Right lobe of liver (tissue), 4 donors: ENCODE results near the gene PML.
"Not testable (repeated sequence)": the region's sequence is repeated elsewhere in the genome, so short reads cannot be mapped to it uniquely, and the experiment has no call there.

ENCODE experiments used
- CTCF ChIP-seq, 4 donors: fragments of 200-600 bp in 3 of 4; fragments of 450-650 bp in 1 of 4; IDR thresholded peaks; one replicate each; pipeline versions ENCODE4 v1.5.1 to v1.8.0; 2016 to 2022; ENCODE audit warnings: antibody characterized with exemption in 4 of 4, mild to moderate bottlenecking in 2 of 4
- POLR2A ChIP-seq: fragments of 450-650 bp; IDR thresholded peaks from one replicate; pipeline ENCODE4 v1.6.1; 2017; ENCODE audit warnings: antibody characterized with exemption, mild to moderate bottlenecking
- donor health status: DM: no; HTN: no; CAD: no.
- donor health status: DM: no; HTN: no; CAD: no.
- donor health status: DM: no; HTN: yes; CAD: no.

GRCh38 chr15:74072614-74073337 lies 78.3 kb downstream of the PML start:
- TF ChIP-seq POLR2A = not testable (repeated sequence)
- TF ChIP-seq CTCF (IDR thresholded peaks at IDR 0.05) = peak in 3 of 4 donors; percentile 14 to 42 (median 40)
